Panc1 (cell line): Measurements from ENCODE around the gene CCDC167. TPM values are rescaled to one million over a fixed set of nuclear protein-coding genes. Genes with fewer than 3 reads are reported as not detected.
A peak's percentile ranks its signal among the peaks of the same experiment; 100 is the strongest.

Experiments used
- ATAC-seq: fragments of 200-7000 bp; cut with Tn5 transposase; 2 replicates; pipeline ENCODE4 v1.9.1; 2020; ENCODE audit warnings: mild to moderate bottlenecking, moderate library complexity
- BruUV-seq: library from RNA; stranded (reverse); fragments of 400-500 nt; replicated peaks from 2 replicates; lab custom pipeline; 2021; lab: Mats Ljungman, UMichigan
- CTCF ChIA-PET: fragments of 300-600 bp; sonication (Branson Sonifier 250); formaldehyde crosslinking; loops from one replicate; lab custom pipeline; 2022; ENCODE audit warnings: antibody characterized with exemption; lab: Charles Lee
- POLR2A ChIA-PET: fragments of 300-600 bp; sonication (Branson Sonifier 250); formaldehyde crosslinking; loops from one replicate; lab custom pipeline; 2022; ENCODE audit warnings: antibody characterized with exemption; lab: Charles Lee
- DNase-seq: peaks from one replicate; pipeline ENCODE4 v3.0.0-alpha.2; 2010; ENCODE audit warnings: low read depth, low spot score
- H3K27ac ChIP-seq: 2 replicates; pipeline ENCODE4 v1.5.1; 2011; ENCODE audit warnings: mild to moderate bottlenecking, low read length, inconsistent platforms
- H3K27me3 ChIP-seq: fragments of 200-500 bp; sonication (Bioruptor generic); 2 replicates; pipeline ENCODE4 v1.6.0; 2014; ENCODE audit warnings: low read length, inconsistent platforms; ENCODE audit not compliant: control insufficient read depth, insufficient read depth
- H3K36me3 ChIP-seq: fragments of 200-500 bp; sonication (Bioruptor generic); 2 replicates; pipeline ENCODE4 v1.5.1; 2014; ENCODE audit warnings: inconsistent platforms, mild to moderate bottlenecking, low read length, moderate library complexity; ENCODE audit not compliant: control insufficient read depth, insufficient read depth
- H3K4me1 ChIP-seq: 2 replicates; pipeline ENCODE4 v1.5.1; 2011; ENCODE audit warnings: inconsistent platforms, mild to moderate bottlenecking, low read length, moderate library complexity; ENCODE audit not compliant: control insufficient read depth, insufficient read depth
- H3K4me3 ChIP-seq, 2 experiments: 2 replicates each; pipeline ENCODE4 v1.5.1; 2011 to 2012; ENCODE audit warnings: low read depth in 2 of 2, low read length in 2 of 2, mild to moderate bottlenecking in 2 of 2, inconsistent platforms in 1 of 2, moderate library complexity in 1 of 2
- H3K9me3 ChIP-seq: fragments of 200-500 bp; sonication (Bioruptor generic); 2 replicates; pipeline ENCODE4 v1.5.1; 2014; ENCODE audit warnings: low read depth, mild to moderate bottlenecking, inconsistent platforms, low read length, moderate library complexity; ENCODE audit not compliant: control insufficient read depth, insufficient read depth
- POLR2AphosphoS5 ChIP-seq: IDR thresholded peaks from 2 replicates; pipeline ENCODE4 v1.6.1; 2012; ENCODE audit warnings: mild to moderate bottlenecking, low read depth, low read length, moderate library complexity
- SIN3A ChIP-seq: IDR thresholded peaks from 2 replicates; pipeline ENCODE4 v1.6.1; 2012; ENCODE audit warnings: low read depth, mild to moderate bottlenecking, low read length, moderate library complexity, borderline replicate concordance; ENCODE audit not compliant: insufficient read depth
- TCF7L2 ChIP-seq: IDR thresholded peaks from 2 replicates; pipeline ENCODE4 v1.6.1; 2011; ENCODE audit warnings: mild to moderate bottlenecking, low read depth, low read length, inconsistent platforms
- in situ Hi-C: cut with HindIII; loops from 2 replicates; pipeline ENCODE4 v1.10.0; 2016; ENCODE audit warnings: low sequenced_read_pairs, low pct_unique_long_range_greater_than_20kb
- intact Hi-C: fragments of 100-400 bp; cut with micrococcal nuclease; formaldehyde crosslinking; loops from one replicate; pipeline ENCODE4 v1.10.0; 2022; ENCODE audit not compliant: unreplicated experiment
- total RNA-seq: library from RNA; stranded (reverse); gene quantifications from one replicate; pipeline ENCODE4 v1.2.1, GENCODE V29; 2021; ENCODE audit not compliant: unreplicated experiment
- TF ChIP-seq, protein P1 (sequence below): fragments of 450-650 bp; IDR thresholded peaks from 2 replicates; pipeline ENCODE4 v1.5.1; 2017; ENCODE audit warnings: mild to moderate bottlenecking
- TF ChIP-seq, protein P2 (sequence below), 2 experiments: IDR thresholded peaks; 2 replicates each; pipeline ENCODE4 v1.6.1; 2011 to 2012; ENCODE audit warnings: low read depth in 2 of 2, control low read depth in 1 of 2, low read length in 1 of 2, mild to moderate bottlenecking in 1 of 2, moderate library complexity in 1 of 2; ENCODE audit not compliant: insufficient read depth in 1 of 2

The CCDC167 gene
- total RNA-seq, 1 experiment from 2014 or later, result 57.6 TPM

DNA sequence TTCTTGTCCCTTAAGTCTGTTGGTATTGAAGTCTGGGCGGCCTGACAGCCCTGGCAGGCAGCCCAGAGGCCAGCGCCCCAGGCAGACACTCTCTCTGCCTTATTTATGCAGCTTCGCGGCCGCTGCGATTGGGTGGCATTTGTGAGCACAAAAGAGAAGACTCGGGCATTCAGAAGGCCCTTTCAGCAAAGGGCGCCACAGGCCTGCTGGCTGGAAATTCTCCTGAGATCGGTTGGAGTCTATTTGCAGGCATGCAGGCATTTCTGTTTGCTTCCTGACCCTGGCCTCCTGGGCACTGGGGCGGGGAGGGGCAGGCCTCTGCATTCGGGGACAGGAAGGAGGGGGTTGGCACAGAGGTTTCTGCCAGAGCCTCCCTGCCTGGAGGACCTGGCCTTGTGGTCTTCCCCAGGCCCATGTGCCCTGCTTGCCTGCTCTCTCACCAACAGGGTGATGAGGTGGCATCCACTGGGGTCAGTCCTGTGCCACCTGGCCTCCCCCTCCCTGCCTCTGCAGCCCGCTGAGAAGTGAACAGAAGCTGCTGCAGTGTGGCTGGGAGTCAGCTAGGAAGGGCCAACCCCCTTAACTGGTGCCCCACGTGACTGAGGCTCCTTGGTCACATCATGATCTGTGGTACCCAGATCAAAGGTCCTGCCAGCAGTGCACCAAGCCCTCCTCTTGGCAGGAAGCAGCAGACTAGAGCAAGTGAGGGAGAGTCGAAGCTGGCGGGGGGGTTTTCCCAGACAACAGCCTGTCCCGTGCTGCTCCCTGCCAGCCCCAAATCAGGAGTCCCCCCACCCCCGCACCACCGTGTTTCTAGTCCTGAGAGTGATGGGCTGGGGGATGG lies 16.6 kb upstream of the CCDC167 start:
- POLR2A ChIA-PET, result interaction anchor here (0.9 kb wide), 1 partner anchor 46 kb away, joined by 7 read pairs; no protein-coding TSS in a partner anchor
- CTCF ChIA-PET, result interaction anchor here (0.6 to 1.4 kb wide), 2 partner anchors 10 to 71 kb away, joined by 3 read pairs; no protein-coding TSS in a partner anchor

DNA sequence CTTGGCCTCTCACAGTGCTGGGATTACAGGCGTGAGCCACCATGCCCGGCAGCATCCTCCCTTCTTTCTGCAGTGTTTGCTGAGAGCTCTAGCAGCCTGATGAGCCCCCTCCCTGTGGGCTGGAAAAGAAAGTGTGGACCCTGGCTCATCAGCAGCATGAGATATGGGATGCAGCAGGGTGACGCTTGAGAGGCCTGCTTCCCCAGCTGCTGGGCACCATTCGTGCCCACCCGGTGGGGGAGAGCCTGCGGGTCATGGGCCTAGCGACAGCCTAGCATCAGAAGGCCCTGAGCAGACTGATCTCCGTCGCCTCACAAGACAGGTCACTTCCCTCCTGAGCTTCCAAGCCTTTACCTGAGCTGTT lies 16.0 kb upstream of the CCDC167 start:
- no TSS peak for BruUV-seq
- H3K4me1 ChIP-seq, result peaks cover 66% of the 10 kb centered on the region
- ChIA-PET POLR2A (interaction anchor here (0.9 kb wide), 1 partner anchor 47 kb away, joined by 7 read pairs; no protein-coding TSS in a partner anchor), CTCF (interaction anchor here (0.6 to 1.4 kb wide), 3 partner anchors 10 to 275 kb away, joined by 3 read pairs; no protein-coding TSS in a partner anchor)
- intact Hi-C loops, result no loop called here
- TF ChIP-seq, protein P1, sequence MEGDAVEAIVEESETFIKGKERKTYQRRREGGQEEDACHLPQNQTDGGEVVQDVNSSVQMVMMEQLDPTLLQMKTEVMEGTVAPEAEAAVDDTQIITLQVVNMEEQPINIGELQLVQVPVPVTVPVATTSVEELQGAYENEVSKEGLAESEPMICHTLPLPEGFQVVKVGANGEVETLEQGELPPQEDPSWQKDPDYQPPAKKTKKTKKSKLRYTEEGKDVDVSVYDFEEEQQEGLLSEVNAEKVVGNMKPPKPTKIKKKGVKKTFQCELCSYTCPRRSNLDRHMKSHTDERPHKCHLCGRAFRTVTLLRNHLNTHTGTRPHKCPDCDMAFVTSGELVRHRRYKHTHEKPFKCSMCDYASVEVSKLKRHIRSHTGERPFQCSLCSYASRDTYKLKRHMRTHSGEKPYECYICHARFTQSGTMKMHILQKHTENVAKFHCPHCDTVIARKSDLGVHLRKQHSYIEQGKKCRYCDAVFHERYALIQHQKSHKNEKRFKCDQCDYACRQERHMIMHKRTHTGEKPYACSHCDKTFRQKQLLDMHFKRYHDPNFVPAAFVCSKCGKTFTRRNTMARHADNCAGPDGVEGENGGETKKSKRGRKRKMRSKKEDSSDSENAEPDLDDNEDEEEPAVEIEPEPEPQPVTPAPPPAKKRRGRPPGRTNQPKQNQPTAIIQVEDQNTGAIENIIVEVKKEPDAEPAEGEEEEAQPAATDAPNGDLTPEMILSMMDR, result no peak
- TF ChIP-seq POLR2AphosphoS5 (no peak), TCF7L2 (no peak), SIN3A (no peak)
- TF ChIP-seq, protein P2, sequence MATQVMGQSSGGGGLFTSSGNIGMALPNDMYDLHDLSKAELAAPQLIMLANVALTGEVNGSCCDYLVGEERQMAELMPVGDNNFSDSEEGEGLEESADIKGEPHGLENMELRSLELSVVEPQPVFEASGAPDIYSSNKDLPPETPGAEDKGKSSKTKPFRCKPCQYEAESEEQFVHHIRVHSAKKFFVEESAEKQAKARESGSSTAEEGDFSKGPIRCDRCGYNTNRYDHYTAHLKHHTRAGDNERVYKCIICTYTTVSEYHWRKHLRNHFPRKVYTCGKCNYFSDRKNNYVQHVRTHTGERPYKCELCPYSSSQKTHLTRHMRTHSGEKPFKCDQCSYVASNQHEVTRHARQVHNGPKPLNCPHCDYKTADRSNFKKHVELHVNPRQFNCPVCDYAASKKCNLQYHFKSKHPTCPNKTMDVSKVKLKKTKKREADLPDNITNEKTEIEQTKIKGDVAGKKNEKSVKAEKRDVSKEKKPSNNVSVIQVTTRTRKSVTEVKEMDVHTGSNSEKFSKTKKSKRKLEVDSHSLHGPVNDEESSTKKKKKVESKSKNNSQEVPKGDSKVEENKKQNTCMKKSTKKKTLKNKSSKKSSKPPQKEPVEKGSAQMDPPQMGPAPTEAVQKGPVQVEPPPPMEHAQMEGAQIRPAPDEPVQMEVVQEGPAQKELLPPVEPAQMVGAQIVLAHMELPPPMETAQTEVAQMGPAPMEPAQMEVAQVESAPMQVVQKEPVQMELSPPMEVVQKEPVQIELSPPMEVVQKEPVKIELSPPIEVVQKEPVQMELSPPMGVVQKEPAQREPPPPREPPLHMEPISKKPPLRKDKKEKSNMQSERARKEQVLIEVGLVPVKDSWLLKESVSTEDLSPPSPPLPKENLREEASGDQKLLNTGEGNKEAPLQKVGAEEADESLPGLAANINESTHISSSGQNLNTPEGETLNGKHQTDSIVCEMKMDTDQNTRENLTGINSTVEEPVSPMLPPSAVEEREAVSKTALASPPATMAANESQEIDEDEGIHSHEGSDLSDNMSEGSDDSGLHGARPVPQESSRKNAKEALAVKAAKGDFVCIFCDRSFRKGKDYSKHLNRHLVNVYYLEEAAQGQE (IDR thresholded peaks at IDR 0.05; ENCODE audit: insufficient read depth in 1 of 2, low read depth in 2 of 2, low read length in 1 of 2), result no peak
- no peaks in the 10 kb centered on the region for H3K36me3 ChIP-seq
- H3K27ac ChIP-seq, result peak overlapping the region; percentile 91
- peak overlapping the region in 1 of 2 experiments; percentile 22; a peak in 2 of 4 replicates for H3K4me3 ChIP-seq
- in situ Hi-C loops, result no loop called here
- H3K27me3 ChIP-seq, result no peaks in the 10 kb centered on the region
- DNase-seq (no peak), ATAC-seq (peak; percentile 9; the same call in 1 of the 2 replicates)
- no peaks in the 10 kb centered on the region for H3K9me3 ChIP-seq

More for the DNA sequence above, 16.6 kb upstream of the CCDC167 start:
- no peak for DNase-seq
- intact Hi-C loops (no loop called here), in situ Hi-C loops (no loop called here)
- Histone ChIP-seq H3K9me3 (no peaks in the 10 kb centered on the region), H3K4me1 (peaks cover 66% of the 10 kb centered on the region), H3K27ac (peak overlapping the region; percentile 91), H3K36me3 (no peaks in the 10 kb centered on the region), H3K27me3 (no peaks in the 10 kb centered on the region), H3K4me3 (peak overlapping the region in 1 of 2 experiments; percentile 22; a peak in 2 of 4 replicates)
- ATAC-seq, result peak; percentile 61
- BruUV-seq, result no TSS peak
- peak; percentile 48; the same call in 1 of the 2 replicates for TF ChIP-seq TCF7L2
- TF ChIP-seq, protein P2 (IDR thresholded peaks at IDR 0.05; ENCODE audit: insufficient read depth in 1 of 2, low read depth in 2 of 2, low read length in 1 of 2), result no peak
